ENCODE measurements around the gene ITGA5. TPM values are rescaled to one million over a fixed set of nuclear protein-coding genes. Genes with fewer than 3 reads are reported as not detected.

The ITGA5 gene
- total and polyA plus RNA-seq, 2 experiments from 2014 or later: 7.3 to 23.7 TPM

- no peak for TF ChIP-seq JUNB (IDR thresholded peaks at IDR 0.05; ENCODE audit: unreplicated experiment)
- TF ChIP-seq CREB1 (CRISPR knock-in tag; IDR thresholded peaks at IDR 0.05; ENCODE audit: low read depth): no peak
- no peak for TF ChIP-seq NANOG (IDR thresholded peaks at IDR 0.05; ENCODE audit: borderline replicate concordance)
- TF ChIP-seq ZNF114 (CRISPR knock-in tag; IDR thresholded peaks at IDR 0.05): no peak
- no peak for TF ChIP-seq STAT1 (IDR thresholded peaks at IDR 0.05; ENCODE audit: unreplicated experiment)
These were observed 4.7 kb upstream of the ITGA5 start (continued) for GRCh38 chr12:54423816-54424150.

GRCh38 chr12:54421879-54422250 is 2.8 kb upstream of the ITGA5 start:
- H3K27ac Mint-ChIP-seq: no peak overlapping the region
- no peaks in the 10 kb centered on the region for H4K20me1 ChIP-seq (replicated peaks; ENCODE audit: insufficient read depth)
- no peak overlapping the region for H3K27ac ChIP-seq (ENCODE audit: low read depth)
- H3K27me3 Mint-ChIP-seq (ENCODE audit: insufficient read depth, low read depth, poor library complexity): peaks cover 61% of the 10 kb centered on the region
- TF ChIP-seq ZNF114 (CRISPR knock-in tag; IDR thresholded peaks at IDR 0.05) (no peak), CTCF (conservative IDR thresholded peaks at IDR 0.05; ENCODE audit: low read depth in 2 of 2) (no peak), POLR2AphosphoS5 (IDR thresholded peaks at IDR 0.05; ENCODE audit: low read depth) (no peak), JUNB (IDR thresholded peaks at IDR 0.05; ENCODE audit: unreplicated experiment) (no peak), NANOG (IDR thresholded peaks at IDR 0.05; ENCODE audit: borderline replicate concordance) (no peak), ETS1 (IDR thresholded peaks at IDR 0.05) (no peak), ZNF331 (CRISPR knock-in tag; IDR thresholded peaks at IDR 0.05; ENCODE audit: low read depth) (no peak), STAT1 (IDR thresholded peaks at IDR 0.05; ENCODE audit: unreplicated experiment) (no peak), REST (IDR thresholded peaks at IDR 0.05; ENCODE audit: unreplicated experiment) (no peak), ZNF462 (CRISPR knock-in tag; IDR thresholded peaks at IDR 0.05) (no peak), EZH2phosphoT487 (IDR thresholded peaks at IDR 0.05; ENCODE audit: unreplicated experiment) (no peak), CREB1 (CRISPR knock-in tag; IDR thresholded peaks at IDR 0.05; ENCODE audit: low read depth) (no peak)
- H3K9me3 Mint-ChIP-seq: no peaks in the 10 kb centered on the region
- H3K9me2 ChIP-seq (ENCODE audit: insufficient read depth): no peaks in the 10 kb centered on the region
- no peaks in the 10 kb centered on the region for H3K36me3 Mint-ChIP-seq (ENCODE audit: low read depth)
- ATAC-seq (no peak), DNase-seq (ENCODE audit: low spot score) (no peak)
- H3F3A ChIP-seq (replicated peaks; ENCODE audit: low read depth): no peaks in the 10 kb centered on the region
- H3K36me3 ChIP-seq (ENCODE audit: insufficient read depth): no peaks in the 10 kb centered on the region
- H3K4me1 Mint-ChIP-seq: peaks cover 48% of the 10 kb centered on the region
- H3K4me2 ChIP-seq: no peak overlapping the region
- no peak overlapping the region; the same call in 2 of the 3 replicates for H3K4me3 Mint-ChIP-seq
- H3K4me3 ChIP-seq: no peak overlapping the region
- H3K4me1 ChIP-seq (ENCODE audit: insufficient read depth): peaks cover 29% of the 10 kb centered on the region
- H3K27me3 ChIP-seq (ENCODE audit: insufficient read depth): peaks cover 56% of the 10 kb centered on the region
- H2AFZ ChIP-seq: no peak overlapping the region
- peaks cover 3% of the 10 kb centered on the region; the same call in 1 of the 2 replicates for H3K79me2 ChIP-seq (replicated peaks; ENCODE audit: insufficient read depth)
